Testis (tissue), 3 donors: ENCODE data around the gene MTG2. TPM values are rescaled to one million over a fixed set of nuclear protein-coding genes. Genes with fewer than 3 reads are reported as not detected.

Experiments used
- DNase-seq: peaks from one replicate; pipeline ENCODE4 v3.0.0-alpha.2; 2019
- H3K27ac ChIP-seq, 2 donors: fragments of 200-600 bp; sonication (generic); one replicate each; pipeline ENCODE4 v1.5.1; 2019
- H3K27me3 ChIP-seq: fragments of 200-600 bp; sonication (generic); one replicate; pipeline ENCODE4 v1.5.1; 2019
- H3K36me3 ChIP-seq: fragments of 200-600 bp; sonication (generic); one replicate; pipeline ENCODE4 v1.5.1; 2017; ENCODE audit warnings: low read depth; ENCODE audit errors: missing control alignments
- H3K4me1 ChIP-seq: fragments of 200-600 bp; sonication (generic); one replicate; pipeline ENCODE4 v1.5.1; 2019
- H3K4me3 ChIP-seq, 2 donors: fragments of 200-600 bp; sonication (generic); one replicate each; pipeline ENCODE4 v1.5.1; 2017 to 2019
- H3K9me3 ChIP-seq: fragments of 200-600 bp; sonication (generic); one replicate; pipeline ENCODE4 v1.5.1; 2017
- POLR2A ChIP-seq: fragments of 450-650 bp; IDR thresholded peaks from one replicate; pipeline ENCODE4 v1.6.1; 2017; ENCODE audit warnings: antibody characterized with exemption, mild to moderate bottlenecking, moderate library complexity
- WGBS, 2 donors: methylation state at CpG; one replicate each; pipeline ENCODE4 v1.1.5; 2018; 5-methylcytosine and 5-hydroxymethylcytosine counted together
- intact Hi-C: fragments of 100-400 bp; cut with DNase I; formaldehyde crosslinking; loops from one replicate; pipeline ENCODE4 v1.15.1; 2023; ENCODE audit warnings: low total_unique reads
- polyA plus RNA-seq: library from polyadenylated mRNA; stranded (reverse); fragments of 350-450 nt; fragmentation: Illumina TruSeq; extraction: RNeasy Lipid Tissue Mini Kit (QIAGEN cat#74804); gene quantifications from one replicate; pipeline ENCODE4 v1.2.3, GENCODE V29; 2014; ENCODE audit warnings: low read depth, low replicate concordance; ENCODE audit not compliant: insufficient read depth
- total RNA-seq, 2 donors: library from RNA; depleted of rRNA; stranded (reverse); fragments of >200 nt; gene quantifications; one replicate each; pipeline ENCODE4 v1.2.3, GENCODE V29; 2016
- TF ChIP-seq, protein P1 (sequence below), 3 experiments: fragments of 450-650 bp in 2 of 3; fragments of 200-600 bp in 1 of 3; sonication (generic) in 1 of 3; IDR thresholded peaks; one replicate each; pipeline ENCODE4 v1.5.1; 2016 to 2019; ENCODE audit warnings: antibody characterized with exemption in 3 of 3, mild to moderate bottlenecking in 2 of 3, moderate library complexity in 1 of 3

Gene MTG2
- total and polyA plus RNA-seq, 3 donors from 2014 or later, result 53.3 to 76.8 (median 61.9) TPM

- TF ChIP-seq, protein P1, sequence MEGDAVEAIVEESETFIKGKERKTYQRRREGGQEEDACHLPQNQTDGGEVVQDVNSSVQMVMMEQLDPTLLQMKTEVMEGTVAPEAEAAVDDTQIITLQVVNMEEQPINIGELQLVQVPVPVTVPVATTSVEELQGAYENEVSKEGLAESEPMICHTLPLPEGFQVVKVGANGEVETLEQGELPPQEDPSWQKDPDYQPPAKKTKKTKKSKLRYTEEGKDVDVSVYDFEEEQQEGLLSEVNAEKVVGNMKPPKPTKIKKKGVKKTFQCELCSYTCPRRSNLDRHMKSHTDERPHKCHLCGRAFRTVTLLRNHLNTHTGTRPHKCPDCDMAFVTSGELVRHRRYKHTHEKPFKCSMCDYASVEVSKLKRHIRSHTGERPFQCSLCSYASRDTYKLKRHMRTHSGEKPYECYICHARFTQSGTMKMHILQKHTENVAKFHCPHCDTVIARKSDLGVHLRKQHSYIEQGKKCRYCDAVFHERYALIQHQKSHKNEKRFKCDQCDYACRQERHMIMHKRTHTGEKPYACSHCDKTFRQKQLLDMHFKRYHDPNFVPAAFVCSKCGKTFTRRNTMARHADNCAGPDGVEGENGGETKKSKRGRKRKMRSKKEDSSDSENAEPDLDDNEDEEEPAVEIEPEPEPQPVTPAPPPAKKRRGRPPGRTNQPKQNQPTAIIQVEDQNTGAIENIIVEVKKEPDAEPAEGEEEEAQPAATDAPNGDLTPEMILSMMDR (IDR thresholded peaks at IDR 0.05), result no peak
- TF ChIP-seq POLR2A, result no peak
- Histone ChIP-seq H3K4me3 (no peak overlapping the region), H3K36me3 (no peaks in the 10 kb centered on the region), H3K27ac (no peak overlapping the region), H3K27me3 (no peaks in the 10 kb centered on the region), H3K9me3 (no peaks in the 10 kb centered on the region), H3K4me1 (peaks cover 1% of the 10 kb centered on the region)
- intact Hi-C loops, result no loop called here
- 85 to 90% methylated on average over 11 to 17 of the region's 17 CpGs for WGBS, 2 donors
- DNase-seq, result no peak
Observed at GRCh38 chr20:62225820-62226635, 43.2 kb downstream of the MTG2 start.

GRCh38 chr20:62226707-62227590 lies 44.1 kb downstream of the MTG2 start:
- WGBS, 2 donors, result 66% methylated on average over 18 to 24 of the region's 24 CpGs
- intact Hi-C loops, result no loop called here
- Histone ChIP-seq H3K36me3 (no peaks in the 10 kb centered on the region), H3K27ac (no peak overlapping the region), H3K4me1 (no peaks in the 10 kb centered on the region), H3K4me3 (no peak overlapping the region), H3K9me3 (no peaks in the 10 kb centered on the region), H3K27me3 (no peaks in the 10 kb centered on the region)
- no peak for DNase-seq
- TF ChIP-seq, protein P1 (IDR thresholded peaks at IDR 0.05), result no peak
- TF ChIP-seq POLR2A, result no peak

DNA sequence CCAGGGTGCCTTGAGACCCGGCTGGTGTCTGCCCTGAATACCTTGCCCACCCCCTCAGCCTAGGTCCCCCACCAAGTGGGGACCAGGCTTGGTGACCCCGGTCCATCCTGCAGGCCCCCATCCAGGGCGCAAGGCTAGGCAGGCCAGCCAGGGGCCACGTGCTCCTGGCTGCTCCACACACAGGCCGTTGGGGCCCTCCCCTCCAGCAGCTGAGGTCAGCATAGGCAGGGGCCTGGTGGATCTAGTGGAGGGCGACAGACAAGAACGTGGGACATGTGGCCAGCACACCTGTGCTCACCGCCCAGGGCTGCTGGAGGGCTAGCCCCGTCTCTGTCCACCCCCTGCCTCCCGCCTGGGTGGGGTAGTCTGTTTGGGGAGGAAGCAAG lies 44.8 kb downstream of the MTG2 start:
- no peaks in the 10 kb centered on the region for H3K4me1 ChIP-seq
- H3K36me3 ChIP-seq, result no peaks in the 10 kb centered on the region
- H3K27me3 ChIP-seq, result no peaks in the 10 kb centered on the region
- H3K9me3 ChIP-seq, result no peaks in the 10 kb centered on the region
- TF ChIP-seq, protein P1 (IDR thresholded peaks at IDR 0.05), result no peak
- no peak for TF ChIP-seq POLR2A
- no peak overlapping the region for H3K27ac ChIP-seq
- WGBS, 2 donors, result 40 to 63% methylated on average over 4 to 8 of the region's 10 CpGs
- DNase-seq, result no peak
- intact Hi-C loops, result no loop called here
- H3K4me3 ChIP-seq, result no peak overlapping the region

- no peak overlapping the region for H3K27ac ChIP-seq
Observed at GRCh38 chr20:62227977-62228958, 45.4 kb downstream of the MTG2 start.

More at GRCh38 chr20:62227977-62228958, 45.4 kb downstream of the MTG2 start:
- intact Hi-C loops, result no loop called here
- DNase-seq, result no peak
- no peaks in the 10 kb centered on the region for H3K4me1 ChIP-seq
- no peak for TF ChIP-seq POLR2A
- TF ChIP-seq, protein P1 (IDR thresholded peaks at IDR 0.05), result no peak
- H3K4me3 ChIP-seq, result no peak overlapping the region
- no peaks in the 10 kb centered on the region for H3K36me3 ChIP-seq
- H3K9me3 ChIP-seq, result no peaks in the 10 kb centered on the region
- no peaks in the 10 kb centered on the region for H3K27me3 ChIP-seq
- WGBS, 2 donors, result 54 to 56% methylated on average over 15 to 37 of the region's 37 CpGs
